Erythroblast (primary cell): ENCODE measurements around the gene CLEC1A.

ENCODE experiments used
- GATA1 ChIP-seq: IDR thresholded peaks from 2 replicates; pipeline ENCODE4 v1.6.1; 2011; ENCODE audit warnings: low read depth, mild to moderate bottlenecking, control low read depth, low read length, moderate library complexity
- POLR2A ChIP-seq: IDR thresholded peaks from 2 replicates; pipeline ENCODE4 v1.6.1; 2011; ENCODE audit warnings: mild to moderate bottlenecking, low read length

GRCh38 chr12:10147714-10148403, 49.1 kb upstream of the CLEC1A start:
- no peak for TF ChIP-seq POLR2A
- no peak for TF ChIP-seq GATA1
